ENCODE measurements around the gene SBF2.

DNA sequence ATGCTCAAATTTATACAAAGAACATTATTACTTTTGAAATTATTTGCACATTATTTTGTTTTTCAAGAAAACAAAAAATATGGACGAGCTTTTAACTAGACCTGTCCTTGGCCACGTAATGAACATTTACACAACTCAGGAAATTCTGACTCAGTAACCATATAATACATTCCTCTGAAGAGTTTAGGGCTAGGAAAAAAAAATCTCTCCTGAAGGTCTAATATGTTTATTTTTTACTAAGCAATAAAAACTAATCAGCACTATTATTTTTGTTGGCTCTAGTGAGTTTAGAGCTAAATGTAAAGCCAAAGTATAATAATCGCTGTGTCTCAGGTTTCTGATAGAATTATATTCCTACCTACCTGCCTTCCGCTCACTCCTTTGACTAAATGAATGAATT is 442.7 kb downstream of the SBF2 start:
- TF ChIP-seq POLR2AphosphoS5 (IDR thresholded peaks at IDR 0.05; ENCODE audit: low read depth, low read length) (no peak), TAF1 (IDR thresholded peaks at IDR 0.05; ENCODE audit: borderline replicate concordance, insufficient read depth, low read length) (no peak), SIN3A (IDR thresholded peaks at IDR 0.05; ENCODE audit: borderline replicate concordance, insufficient read depth, low read length) (no peak)
- TF ChIP-seq, protein P1, sequence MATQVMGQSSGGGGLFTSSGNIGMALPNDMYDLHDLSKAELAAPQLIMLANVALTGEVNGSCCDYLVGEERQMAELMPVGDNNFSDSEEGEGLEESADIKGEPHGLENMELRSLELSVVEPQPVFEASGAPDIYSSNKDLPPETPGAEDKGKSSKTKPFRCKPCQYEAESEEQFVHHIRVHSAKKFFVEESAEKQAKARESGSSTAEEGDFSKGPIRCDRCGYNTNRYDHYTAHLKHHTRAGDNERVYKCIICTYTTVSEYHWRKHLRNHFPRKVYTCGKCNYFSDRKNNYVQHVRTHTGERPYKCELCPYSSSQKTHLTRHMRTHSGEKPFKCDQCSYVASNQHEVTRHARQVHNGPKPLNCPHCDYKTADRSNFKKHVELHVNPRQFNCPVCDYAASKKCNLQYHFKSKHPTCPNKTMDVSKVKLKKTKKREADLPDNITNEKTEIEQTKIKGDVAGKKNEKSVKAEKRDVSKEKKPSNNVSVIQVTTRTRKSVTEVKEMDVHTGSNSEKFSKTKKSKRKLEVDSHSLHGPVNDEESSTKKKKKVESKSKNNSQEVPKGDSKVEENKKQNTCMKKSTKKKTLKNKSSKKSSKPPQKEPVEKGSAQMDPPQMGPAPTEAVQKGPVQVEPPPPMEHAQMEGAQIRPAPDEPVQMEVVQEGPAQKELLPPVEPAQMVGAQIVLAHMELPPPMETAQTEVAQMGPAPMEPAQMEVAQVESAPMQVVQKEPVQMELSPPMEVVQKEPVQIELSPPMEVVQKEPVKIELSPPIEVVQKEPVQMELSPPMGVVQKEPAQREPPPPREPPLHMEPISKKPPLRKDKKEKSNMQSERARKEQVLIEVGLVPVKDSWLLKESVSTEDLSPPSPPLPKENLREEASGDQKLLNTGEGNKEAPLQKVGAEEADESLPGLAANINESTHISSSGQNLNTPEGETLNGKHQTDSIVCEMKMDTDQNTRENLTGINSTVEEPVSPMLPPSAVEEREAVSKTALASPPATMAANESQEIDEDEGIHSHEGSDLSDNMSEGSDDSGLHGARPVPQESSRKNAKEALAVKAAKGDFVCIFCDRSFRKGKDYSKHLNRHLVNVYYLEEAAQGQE (IDR thresholded peaks at IDR 0.05; ENCODE audit: insufficient read depth in 1 of 2, low read depth in 2 of 2, low read length in 2 of 2) = no peak

Data from PFSK-1 (cell line).